Mucosa of stomach (tissue), 1 donor: ENCODE results near the gene TIMM44.
"Not testable (repeated sequence)": the region's sequence is repeated elsewhere in the genome, so short reads cannot be mapped to it uniquely, and the experiment has no call there.

Experiments
- H3K27me3 ChIP-seq: one replicate; pipeline ENCODE4 v1.7.0; 2013; ENCODE audit warnings: mild to moderate bottlenecking, low read length; ENCODE audit not compliant: control insufficient read depth, insufficient read depth
- H3K36me3 ChIP-seq: one replicate; pipeline ENCODE4 v1.7.0; 2013; ENCODE audit warnings: low read length; ENCODE audit not compliant: control insufficient read depth, insufficient read depth
- H3K4me1 ChIP-seq: one replicate; pipeline ENCODE4 v1.7.0; 2013; ENCODE audit warnings: mild to moderate bottlenecking, low read length; ENCODE audit not compliant: control insufficient read depth, insufficient read depth
- H3K4me3 ChIP-seq: one replicate; pipeline ENCODE4 v1.7.0; 2013; ENCODE audit warnings: low read length
- H3K9ac ChIP-seq: one replicate; pipeline ENCODE4 v1.7.0; 2013; ENCODE audit warnings: mild to moderate bottlenecking, low read length, moderate library complexity
- H3K9me3 ChIP-seq: one replicate; pipeline ENCODE4 v1.7.0; 2013; ENCODE audit warnings: mild to moderate bottlenecking, low read length, moderate library complexity; ENCODE audit not compliant: control insufficient read depth
- donor health status: Pancreatic carcinoma.

TIMM44 gene

DNA sequence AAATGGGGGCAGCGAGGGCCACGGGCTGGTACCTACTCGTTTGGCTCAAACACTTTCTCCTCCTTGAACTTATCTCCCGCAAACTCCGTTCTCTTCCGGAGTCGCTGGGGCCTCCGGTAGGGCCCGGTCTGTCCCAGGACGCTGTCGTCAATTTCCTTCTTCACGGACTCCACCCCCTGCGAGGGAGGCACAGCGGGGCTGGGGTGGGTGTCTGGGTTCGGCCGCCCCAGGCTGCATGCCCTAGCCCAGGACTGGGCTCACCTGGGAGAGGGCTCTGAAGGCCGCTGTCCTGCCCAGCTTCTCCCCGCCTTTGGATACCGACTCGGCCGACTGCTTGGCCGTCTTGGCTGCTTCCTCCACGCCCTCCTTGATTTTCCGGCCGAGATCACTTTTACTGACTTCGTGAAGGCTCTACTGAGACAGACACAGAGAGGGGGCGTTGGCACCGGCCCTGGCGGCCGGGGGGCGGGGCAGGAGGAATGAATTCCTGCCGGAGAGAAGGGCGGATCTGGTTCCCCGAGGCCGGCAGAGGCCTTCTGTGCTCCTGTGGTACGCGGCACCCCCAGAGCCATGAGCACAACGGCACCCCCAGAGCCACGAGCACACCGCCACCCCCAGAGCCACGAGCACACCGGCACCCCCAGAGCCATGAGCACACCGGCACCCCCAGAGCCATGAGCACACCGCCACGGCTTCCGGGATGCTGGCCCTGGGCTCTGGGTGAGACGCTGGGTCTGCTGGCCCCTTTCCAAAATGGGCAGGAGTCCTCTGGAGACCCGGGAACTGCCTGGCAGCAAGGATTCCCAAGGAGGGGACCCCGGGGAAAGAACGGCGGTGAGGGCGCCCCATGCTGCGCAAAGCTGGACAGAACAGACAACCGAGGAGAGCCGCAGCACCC is 9.4 kb downstream of the TIMM44 start:
- Histone ChIP-seq H3K36me3 (peaks cover 7% of the 10 kb centered on the region), H3K4me3 (no peak overlapping the region), H3K9me3 (no peaks in the 10 kb centered on the region)

DNA sequence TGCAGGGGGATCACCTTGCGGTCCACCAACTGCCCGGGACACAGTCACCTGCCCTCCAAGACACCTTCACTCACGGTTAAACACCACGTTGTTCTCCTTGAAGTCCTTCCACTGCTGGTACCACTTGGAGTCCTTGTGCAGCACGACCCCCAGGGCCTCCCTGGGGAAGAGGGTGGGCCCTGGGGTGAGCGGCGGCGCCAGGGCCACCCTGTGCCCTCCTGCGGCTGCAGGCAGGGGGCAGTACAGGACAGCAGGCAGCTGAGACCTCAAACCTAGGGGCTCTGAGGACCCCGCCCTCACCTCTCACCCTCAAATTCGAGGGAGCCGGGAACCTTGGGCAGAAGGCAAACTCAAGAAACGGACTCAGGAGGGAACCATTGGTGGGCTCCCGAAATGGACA is 10.1 kb downstream of the TIMM44 start:
- H3K4me1 ChIP-seq = no peaks in the 10 kb centered on the region
- no peaks in the 10 kb centered on the region for H3K27me3 ChIP-seq
- H3K9me3 ChIP-seq = no peaks in the 10 kb centered on the region
- H3K36me3 ChIP-seq = peaks cover 7% of the 10 kb centered on the region
- H3K9ac ChIP-seq = no peak overlapping the region
- H3K4me3 ChIP-seq = no peak overlapping the region

More for the DNA sequence above, 9.4 kb downstream of the TIMM44 start:
- no peak overlapping the region for H3K9ac ChIP-seq
- no peaks in the 10 kb centered on the region for H3K4me1 ChIP-seq
- no peaks in the 10 kb centered on the region for H3K27me3 ChIP-seq

GRCh38 chr19:7932930-7933300 is 10.6 kb downstream of the TIMM44 start:
- Histone ChIP-seq H3K9me3 (no peaks in the 10 kb centered on the region), H3K36me3 (peaks cover 7% of the 10 kb centered on the region), H3K4me1 (no peaks in the 10 kb centered on the region), H3K27me3 (no peaks in the 10 kb centered on the region), H3K4me3 (no peak overlapping the region), H3K9ac (no peak overlapping the region)

- no peak overlapping the region for H3K9ac ChIP-seq
- H3K27me3 ChIP-seq = no peaks in the 10 kb centered on the region
- peaks cover 7% of the 10 kb centered on the region for H3K36me3 ChIP-seq
- no peaks in the 10 kb centered on the region for H3K4me1 ChIP-seq
- H3K9me3 ChIP-seq = no peaks in the 10 kb centered on the region
- H3K4me3 ChIP-seq = no peak overlapping the region
Measured at GRCh38 chr19:7932276-7932929, 11.1 kb downstream of the TIMM44 start.

DNA sequence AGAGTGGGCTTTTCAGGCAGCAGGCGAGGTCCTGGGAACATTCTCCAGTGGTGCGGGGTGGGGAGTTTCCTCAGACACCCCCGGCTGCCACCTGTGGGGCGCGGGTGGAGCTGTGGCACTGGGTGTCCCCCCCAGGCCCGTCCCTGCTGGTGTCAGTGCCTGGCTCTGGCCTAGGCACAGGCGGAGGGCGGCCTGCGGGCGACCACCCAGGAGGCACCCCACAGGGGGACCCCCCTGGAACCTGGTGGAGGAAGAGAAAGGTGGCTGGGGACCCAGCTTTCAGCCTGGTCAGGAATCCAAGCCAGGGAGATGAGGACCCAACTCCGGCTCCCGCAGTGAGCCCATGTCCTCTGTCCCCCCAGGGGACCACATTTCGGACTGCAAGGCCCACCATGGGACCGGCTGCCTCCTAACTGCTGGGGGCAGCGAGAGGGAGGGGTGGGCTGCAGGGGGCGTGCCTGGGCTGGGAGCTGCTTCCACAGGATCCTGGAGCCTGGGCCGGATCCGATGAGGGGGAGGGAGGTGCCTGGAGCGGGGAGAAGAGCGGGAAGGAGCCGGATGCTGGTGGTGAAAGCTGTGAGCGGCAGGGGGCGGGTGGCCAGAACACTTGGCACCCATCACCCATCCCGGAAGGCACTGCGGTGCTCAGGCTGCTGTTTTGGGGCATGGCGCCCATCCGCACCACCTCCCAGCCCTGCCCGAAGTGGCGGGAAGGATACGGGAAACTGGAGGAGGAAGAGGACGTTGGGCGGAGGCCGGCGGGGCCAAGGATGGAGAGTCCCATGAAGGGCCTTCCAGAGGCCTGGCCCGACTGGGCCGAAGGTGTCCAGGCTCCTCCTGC is 12.0 kb downstream of the TIMM44 start:
- Histone ChIP-seq H3K4me1 (peaks cover 2% of the 10 kb centered on the region), H3K9me3 (no peaks in the 10 kb centered on the region), H3K9ac (no peak overlapping the region), H3K36me3 (peaks cover 7% of the 10 kb centered on the region), H3K4me3 (no peak overlapping the region), H3K27me3 (no peaks in the 10 kb centered on the region)

DNA sequence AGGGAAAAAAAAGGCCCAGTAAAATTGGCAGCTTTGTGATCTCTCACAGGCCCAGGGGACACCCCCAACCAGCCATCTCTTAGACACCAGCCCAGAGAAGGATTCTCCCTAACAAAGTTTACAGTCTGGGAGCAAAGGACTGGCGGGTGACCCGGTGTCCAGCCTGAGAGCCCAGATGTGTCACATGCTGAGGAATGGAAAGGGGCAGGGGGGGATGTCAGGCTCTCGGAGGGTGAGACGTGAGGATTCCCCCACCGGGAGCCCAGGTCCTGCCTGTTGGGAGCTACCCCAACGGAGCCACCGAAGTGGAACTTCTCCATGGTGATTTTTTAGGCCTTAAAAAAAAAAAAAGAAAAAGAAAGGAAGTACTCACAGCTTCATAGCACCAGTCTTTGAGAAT is 12.7 kb downstream of the TIMM44 start:
- H3K9me3 ChIP-seq = no peaks in the 10 kb centered on the region
- H3K27me3 ChIP-seq = no peaks in the 10 kb centered on the region
- H3K36me3 ChIP-seq = peaks cover 7% of the 10 kb centered on the region
- peaks cover 6% of the 10 kb centered on the region for H3K4me1 ChIP-seq
- H3K9ac ChIP-seq = no peak overlapping the region
- H3K4me3 ChIP-seq = no peak overlapping the region

DNA sequence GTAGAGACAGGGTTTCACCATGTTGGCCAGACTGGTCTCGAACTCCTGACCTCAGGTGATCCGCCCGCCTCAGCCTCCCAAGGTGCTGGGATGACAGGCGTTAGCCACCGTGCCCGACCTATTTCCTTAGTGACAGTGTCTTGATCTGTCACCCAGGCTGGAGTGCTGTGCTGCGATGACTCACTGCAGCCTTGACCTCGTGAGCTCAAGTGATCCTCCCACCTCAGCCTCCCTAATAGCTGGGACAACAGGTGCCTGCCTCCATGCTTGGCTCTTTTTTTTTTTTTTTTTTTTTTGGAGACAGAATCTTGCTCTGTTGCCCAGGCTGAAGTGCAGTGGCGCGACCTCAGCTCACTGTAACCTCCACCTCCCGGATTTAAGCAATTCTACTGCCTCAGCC is 13.4 kb downstream of the TIMM44 start:
- H3K9ac ChIP-seq, H3K9me3 ChIP-seq, H3K4me3 ChIP-seq, H3K36me3 ChIP-seq, H3K4me1 ChIP-seq, H3K27me3 ChIP-seq: not testable (repeated sequence)

DNA sequence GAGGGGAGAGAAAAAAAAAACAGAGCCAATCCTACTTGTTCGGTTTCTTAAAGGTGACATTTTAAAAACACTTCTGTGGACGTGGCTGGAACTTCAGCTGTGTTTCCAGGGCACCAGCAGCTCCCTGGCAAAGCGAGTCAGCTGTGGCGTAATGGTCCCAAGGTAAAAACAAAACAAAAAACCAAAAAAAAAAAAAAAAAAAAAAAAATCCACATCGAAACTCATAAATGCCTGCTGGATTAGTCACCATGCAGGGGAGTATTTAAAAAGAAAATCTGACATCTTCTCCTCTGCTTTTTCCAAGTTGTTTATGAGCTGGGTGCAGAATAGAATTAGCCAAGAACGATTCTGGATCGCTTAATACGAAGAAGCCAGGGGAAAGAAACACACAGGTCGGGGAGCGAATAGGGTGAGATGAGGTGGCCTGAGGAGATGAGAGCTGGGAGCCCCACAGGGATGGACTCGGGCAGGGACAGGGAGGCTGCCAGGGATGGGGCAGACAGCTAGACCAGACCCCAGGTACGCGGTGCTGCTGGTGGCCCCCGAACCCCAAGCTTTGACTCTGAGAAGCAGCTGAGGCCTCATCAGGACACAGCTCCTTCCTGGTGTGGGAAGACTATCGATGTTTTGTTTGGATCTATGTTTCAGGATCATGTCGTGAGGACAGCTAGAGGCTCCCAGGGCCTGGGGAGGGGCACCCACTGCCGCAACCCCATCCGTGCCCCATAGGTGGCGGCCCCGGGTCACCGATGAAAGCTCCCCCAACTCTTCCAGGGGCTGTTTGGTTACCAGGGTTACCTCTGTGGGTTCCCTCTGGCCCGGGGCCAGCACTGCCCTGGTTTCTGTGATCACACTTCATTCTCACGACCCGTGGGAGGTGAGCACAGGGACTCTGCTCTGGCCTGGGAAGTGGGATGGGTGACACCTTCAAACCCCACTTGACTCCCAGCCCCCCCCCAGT is 14.4 kb downstream of the TIMM44 start:
- Histone ChIP-seq H3K36me3 (peaks cover 4% of the 10 kb centered on the region), H3K9ac (no peak overlapping the region), H3K4me1 (peaks cover 6% of the 10 kb centered on the region), H3K4me3 (no peak overlapping the region), H3K27me3 (no peaks in the 10 kb centered on the region), H3K9me3 (no peaks in the 10 kb centered on the region)

GRCh38 chr19:7928334-7928706 is 15.1 kb downstream of the TIMM44 start:
- Histone ChIP-seq H3K36me3 (peaks cover 2% of the 10 kb centered on the region), H3K4me1 (peaks cover 6% of the 10 kb centered on the region), H3K27me3 (no peaks in the 10 kb centered on the region), H3K4me3 (no peak overlapping the region), H3K9me3 (no peaks in the 10 kb centered on the region), H3K9ac (no peak overlapping the region)

- H3K27me3 ChIP-seq = no peaks in the 10 kb centered on the region
- H3K9me3 ChIP-seq = no peaks in the 10 kb centered on the region
- peaks cover 6% of the 10 kb centered on the region for H3K4me1 ChIP-seq
- H3K9ac ChIP-seq = no peak overlapping the region
- H3K4me3 ChIP-seq = no peak overlapping the region
- H3K36me3 ChIP-seq = no peaks in the 10 kb centered on the region
Measured at GRCh38 chr19:7927605-7928333, 15.7 kb downstream of the TIMM44 start.
